Measurements from ENCODE around the gene PCGF3. TPM values are rescaled to one million over a fixed set of nuclear protein-coding genes. Genes with fewer than 3 reads are reported as not detected.

PCGF3 gene
- total and polyA plus RNA-seq, 3 experiments from 2014 or later = 4.8 to 26.1 (median 24.7) TPM

DNA sequence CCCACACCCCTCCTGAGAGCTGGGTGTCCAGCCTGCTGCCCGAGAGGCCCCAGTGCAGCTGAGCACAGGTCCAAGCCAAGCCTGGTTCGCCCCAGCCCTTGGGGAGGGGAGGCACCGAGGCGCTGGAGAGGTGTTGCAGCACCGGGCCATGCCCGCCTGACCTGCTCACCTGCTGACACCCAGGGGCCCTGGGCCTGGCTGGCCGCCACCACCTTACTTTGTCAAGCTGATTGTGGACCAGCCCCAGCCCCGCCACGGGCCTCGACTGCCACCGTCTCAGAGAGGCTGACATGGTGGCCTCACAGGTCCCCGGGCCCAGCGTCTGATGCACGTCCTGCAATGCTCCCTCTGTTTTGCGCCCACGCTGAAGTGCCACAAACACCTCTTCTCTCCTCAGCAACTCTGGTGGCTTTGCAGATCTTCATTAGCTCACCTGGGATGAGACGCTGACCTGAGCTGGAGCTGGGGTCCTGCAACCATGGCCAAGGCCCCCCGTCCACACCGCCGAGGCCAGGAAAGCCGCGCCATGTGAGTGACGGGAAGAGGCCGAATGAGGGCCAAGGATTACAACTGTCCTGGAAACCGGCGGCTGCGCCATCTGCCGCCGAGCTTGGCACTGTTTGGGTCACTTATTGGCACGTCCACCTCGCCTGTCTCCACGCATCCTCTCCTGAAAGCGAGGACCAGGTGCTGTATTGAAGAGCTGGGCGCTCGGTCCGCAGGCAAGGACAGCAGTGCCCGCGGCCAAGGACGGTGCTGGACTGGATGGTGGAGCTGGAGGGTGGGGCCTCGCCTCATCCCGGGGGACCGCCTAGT is 112.7 kb downstream of the PCGF3 start:
- Histone ChIP-seq H3K4me3 (ENCODE audit: low read length) (no peak overlapping the region), H3K27me3 (ENCODE audit: insufficient read depth, low read length, poor library complexity, severe bottlenecking) (peaks cover 9% of the 10 kb centered on the region), H3K9me3 (ENCODE audit: low read length) (no peaks in the 10 kb centered on the region), H3K4me1 (ENCODE audit: insufficient read depth, low read length) (no peaks in the 10 kb centered on the region), H3K36me3 (ENCODE audit: insufficient read depth, low read length) (no peaks in the 10 kb centered on the region), H3K27ac (ENCODE audit: low read depth, low read length) (no peak overlapping the region)
- Mint-ChIP-seq H3K9me3 (peaks cover 0 to 4% (median 0%) of the 10 kb centered on the region in 5 donors), H3K4me3 (no peak overlapping the region), H3K4me1 (no peaks in the 10 kb centered on the region), H3K27ac (no peak overlapping the region), H3K27me3 (peaks cover 38 to 55% of the 10 kb centered on the region in 2 donors), H3K36me3 (peaks cover 0 to 3% (median 0%) of the 10 kb centered on the region in 3 donors)
- peak in 1 of 5 donors; percentile 42 for DNase-seq
- ChIA-PET POLR2A (no interaction called here), CTCF (no interaction called here)

DNA sequence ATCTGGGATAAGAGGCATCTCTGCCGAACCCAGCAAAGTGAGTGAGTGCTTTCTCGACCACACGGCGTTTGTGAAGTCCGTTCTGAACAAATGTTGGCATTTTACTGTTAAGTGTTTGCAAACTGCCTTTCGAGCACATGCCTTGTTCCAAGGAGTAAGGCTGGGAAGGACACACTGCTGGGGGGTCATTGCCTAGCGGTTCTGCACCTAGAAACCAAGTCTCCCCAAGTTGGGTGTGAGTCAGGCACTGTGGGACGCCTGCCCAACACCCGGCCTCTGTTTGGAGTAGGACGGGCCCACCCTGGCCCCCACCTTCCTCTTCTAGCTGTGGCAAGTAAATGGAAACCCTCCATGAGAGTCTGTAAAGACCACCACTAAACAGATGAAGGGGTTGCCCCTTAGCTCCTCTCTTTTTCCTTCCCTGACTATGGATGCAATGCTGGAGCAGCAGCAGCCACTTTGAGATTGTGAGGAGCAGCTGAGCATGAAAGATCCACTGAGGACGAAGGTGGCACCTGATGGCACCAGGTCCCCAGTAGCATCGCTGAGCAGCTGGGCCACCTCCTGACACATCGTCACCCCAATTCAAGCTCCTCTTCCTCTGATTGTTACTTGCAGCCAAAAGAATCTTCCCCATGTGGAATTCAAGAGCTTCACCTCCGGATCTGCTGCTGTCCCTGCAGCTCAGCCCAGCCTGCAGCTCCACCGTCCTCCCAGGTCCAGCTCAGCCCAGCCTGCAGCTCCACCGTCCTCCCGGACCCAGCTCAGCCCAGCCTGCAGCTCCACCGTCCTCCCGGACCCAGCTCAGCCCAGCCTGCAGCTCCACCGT is 114.0 kb downstream of the PCGF3 start:
- no peak overlapping the region for H3K4me3 ChIP-seq (ENCODE audit: low read length)
- H3K9me3 ChIP-seq (ENCODE audit: low read length) = no peaks in the 10 kb centered on the region
- peaks cover 34 to 50% of the 10 kb centered on the region in 2 donors for H3K27me3 Mint-ChIP-seq
- no peaks in the 10 kb centered on the region for H3K36me3 ChIP-seq (ENCODE audit: insufficient read depth, low read length)
- no peak overlapping the region for H3K27ac ChIP-seq (ENCODE audit: low read depth, low read length)
- H3K4me3 Mint-ChIP-seq = no peak overlapping the region
- no peak overlapping the region for H3K27ac Mint-ChIP-seq
- H3K9me3 Mint-ChIP-seq = peaks cover 0 to 2% (median 0%) of the 10 kb centered on the region in 5 donors
- H3K27me3 ChIP-seq (ENCODE audit: insufficient read depth, low read length, poor library complexity, severe bottlenecking) = peaks cover 19% of the 10 kb centered on the region
- peaks cover 0 to 3% (median 0%) of the 10 kb centered on the region in 3 donors for H3K36me3 Mint-ChIP-seq
- H3K4me1 ChIP-seq (ENCODE audit: insufficient read depth, low read length) = no peaks in the 10 kb centered on the region
- POLR2A ChIA-PET = no interaction called here
- DNase-seq = no peak
- H3K4me1 Mint-ChIP-seq = peaks cover 0 to 3% (median 0%) of the 10 kb centered on the region in 3 donors
- CTCF ChIA-PET = no interaction called here

Other genes with a start within 250 kb of the PCGF3 start
- 10 to 100 TPM; 31.1 to 31.5 TPM for gene ZNF721, start 206.7 kb upstream of the PCGF3 start, total RNA-seq
- gene ZNF721, start 206.7 kb upstream of the PCGF3 start, polyA plus RNA-seq = 42.1 TPM
- 10 to 100 TPM; 38.1 to 43.8 TPM for gene PIGG, start 206.6 kb upstream of the PCGF3 start, total RNA-seq
- 26.9 TPM for gene PIGG, start 206.6 kb upstream of the PCGF3 start, polyA plus RNA-seq
- gene TMEM271, start 129.5 kb upstream of the PCGF3 start, total RNA-seq = not detected
- not detected for gene TMEM271, start 129.5 kb upstream of the PCGF3 start, polyA plus RNA-seq
- 10 to 100 TPM in 1 of 2 experiments, 1 to 10 TPM in 1; 9.3 to 10.1 TPM for gene PDE6B, start 80.3 kb upstream of the PCGF3 start, total RNA-seq
- 21.5 TPM for gene PDE6B, start 80.3 kb upstream of the PCGF3 start, polyA plus RNA-seq
- gene ATP5ME, start 31.6 kb upstream of the PCGF3 start, total RNA-seq = 100 to 1,000 TPM; 284 to 291 TPM
- gene ATP5ME, start 31.6 kb upstream of the PCGF3 start, polyA plus RNA-seq = 441 TPM
- 10 to 100 TPM; 17.1 to 19.5 TPM for gene MYL5, start 31.3 kb upstream of the PCGF3 start, total RNA-seq
- gene MYL5, start 31.3 kb upstream of the PCGF3 start, polyA plus RNA-seq = 5.2 TPM
- gene SLC49A3, start 16.7 kb upstream of the PCGF3 start, total RNA-seq = 1 to 10 TPM in 1 of 2 experiments, under 1 TPM in 1; 0.80 to 1.1 TPM
- 0.52 TPM for gene SLC49A3, start 16.7 kb upstream of the PCGF3 start, polyA plus RNA-seq
- under 1 TPM; 0.13 to 0.16 TPM for gene CPLX1, start 120.3 kb downstream of the PCGF3 start, total RNA-seq
- not detected for gene CPLX1, start 120.3 kb downstream of the PCGF3 start, polyA plus RNA-seq
- gene GAK, start 226.5 kb downstream of the PCGF3 start, total RNA-seq = 100 to 1,000 TPM; 112 to 118 TPM
- 82.9 TPM for gene GAK, start 226.5 kb downstream of the PCGF3 start, polyA plus RNA-seq
- 10 to 100 TPM; 17.6 to 21.5 TPM for gene TMEM175, start 226.6 kb downstream of the PCGF3 start, total RNA-seq
- gene TMEM175, start 226.6 kb downstream of the PCGF3 start, polyA plus RNA-seq = 16.9 TPM

Measured in CD8-positive, alpha-beta memory T cell (primary cell).